ENCODE results near the gene GALNT14.
A peak's percentile ranks its signal among the peaks of the same experiment; 100 is the strongest.

The GALNT14 gene

DNA sequence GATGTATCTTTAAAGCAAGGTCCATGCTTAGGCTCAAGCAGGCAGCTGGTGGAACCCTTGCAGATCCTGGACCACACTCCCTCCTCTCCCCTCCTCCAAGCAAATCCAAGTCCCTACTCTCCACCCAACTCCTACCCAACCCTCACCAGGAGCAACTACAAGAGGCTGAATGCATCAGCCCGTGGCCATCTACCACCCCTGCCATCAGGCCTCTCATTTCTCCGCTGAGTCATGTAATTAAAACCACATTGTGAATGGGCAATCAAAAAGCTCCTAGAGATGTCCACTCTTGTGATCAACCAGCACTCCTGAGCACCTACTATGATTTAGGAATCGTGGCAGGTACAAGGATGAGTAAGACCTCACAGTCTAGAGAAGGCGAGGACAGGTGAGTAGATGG is 188.8 kb downstream of the GALNT14 start:
- DNase-seq = no peak

DNA sequence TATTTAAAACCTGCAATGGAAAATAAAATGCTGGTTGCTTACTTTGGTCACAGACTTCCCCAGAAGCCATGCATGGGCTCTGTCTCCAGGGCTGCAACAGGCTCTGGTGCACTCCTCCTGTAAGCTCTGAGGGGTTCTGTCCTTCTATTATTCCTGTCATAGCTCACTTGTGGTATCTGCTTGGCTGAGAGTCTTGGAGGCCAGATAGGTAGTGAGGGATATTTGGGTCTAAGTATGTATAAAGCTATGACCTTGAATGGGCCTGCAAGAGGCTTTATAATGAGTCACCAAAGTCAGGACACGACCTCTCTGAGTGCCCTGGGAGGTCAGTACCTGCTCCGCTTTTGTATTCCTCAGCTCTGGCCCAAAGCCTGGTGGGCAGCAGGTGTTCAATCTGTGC is 189.4 kb downstream of the GALNT14 start:
- no peak for DNase-seq

DNA sequence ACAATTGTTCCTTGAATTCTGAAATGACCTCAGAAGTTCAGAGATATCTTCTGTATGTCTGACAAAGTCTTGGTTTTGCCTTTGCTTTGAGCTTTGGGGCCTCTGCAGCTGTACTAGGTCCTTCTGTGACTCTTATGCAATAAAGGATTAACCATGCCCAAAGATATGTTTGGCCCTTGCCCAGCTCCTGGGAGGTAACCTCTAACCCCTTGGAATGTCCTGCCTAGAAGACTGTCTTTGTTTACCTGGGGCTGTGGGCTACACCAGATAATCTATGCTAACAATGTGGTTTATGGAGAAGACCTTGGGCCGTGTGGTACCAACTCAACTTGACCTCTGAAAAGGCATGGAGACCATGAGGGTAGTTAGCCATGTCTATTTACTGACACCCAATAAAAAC is 190.1 kb downstream of the GALNT14 start:
- no peak for DNase-seq

DNA sequence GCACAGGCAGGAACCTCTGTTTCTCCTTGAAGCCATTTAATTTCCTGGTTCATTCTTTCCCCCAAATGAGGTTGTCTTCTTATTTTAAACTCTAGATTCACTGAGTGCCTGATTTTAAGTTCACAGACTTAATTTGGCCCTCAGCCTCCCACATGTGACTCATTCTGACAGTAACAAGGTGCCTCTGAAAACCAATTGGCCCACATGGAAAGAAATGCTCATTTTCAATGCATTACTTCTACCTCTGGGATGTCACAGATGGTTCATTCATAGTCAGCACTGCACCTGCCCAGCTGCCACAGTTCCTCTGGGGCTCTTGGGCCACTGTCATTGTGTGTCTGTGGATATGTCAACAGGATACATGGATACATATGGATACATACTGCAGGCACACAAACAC is 190.6 kb downstream of the GALNT14 start:
- peak in 2 of 58 donors; percentile 7 to 30 for DNase-seq

DNA sequence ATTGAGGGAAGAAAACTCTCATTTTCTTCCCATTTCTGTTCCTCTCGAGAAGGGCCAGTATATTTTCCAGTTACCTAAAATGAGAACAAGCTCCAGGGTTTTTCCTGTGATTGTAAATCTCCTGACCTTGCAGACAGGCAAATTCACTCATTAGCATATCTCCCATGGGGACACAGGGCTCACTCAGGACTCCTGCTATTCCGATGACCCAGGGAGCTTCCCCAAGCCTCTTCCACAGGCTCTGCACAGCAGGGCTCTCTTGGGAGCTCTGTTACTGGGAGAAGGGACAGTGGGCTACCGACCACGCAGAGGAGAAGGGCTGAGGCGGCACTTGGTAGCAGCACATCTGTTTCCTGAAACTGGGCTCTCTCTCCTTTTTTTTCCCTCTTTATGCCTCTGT is 195.8 kb downstream of the GALNT14 start:
- DNase-seq = no peak

DNA sequence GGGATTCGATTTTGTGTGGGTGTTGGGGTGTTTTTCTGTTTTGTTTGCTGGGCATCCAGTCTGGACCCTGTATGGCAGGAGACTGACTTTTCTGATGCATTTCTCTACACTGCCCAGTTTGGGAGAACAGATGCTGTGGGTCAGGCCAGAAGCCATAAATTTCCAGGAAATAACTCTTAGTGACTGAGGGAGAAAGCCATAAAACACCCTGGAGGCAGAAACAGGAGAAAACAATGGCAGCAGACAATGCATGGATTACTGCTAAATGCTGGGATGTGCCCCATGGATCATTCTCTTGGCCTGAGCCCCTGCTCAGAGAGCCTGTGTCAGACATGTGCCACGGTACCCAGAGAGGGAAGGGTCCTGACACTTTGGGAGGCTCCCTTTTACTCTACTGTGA is 197.4 kb downstream of the GALNT14 start:
- no peak for DNase-seq

DNA sequence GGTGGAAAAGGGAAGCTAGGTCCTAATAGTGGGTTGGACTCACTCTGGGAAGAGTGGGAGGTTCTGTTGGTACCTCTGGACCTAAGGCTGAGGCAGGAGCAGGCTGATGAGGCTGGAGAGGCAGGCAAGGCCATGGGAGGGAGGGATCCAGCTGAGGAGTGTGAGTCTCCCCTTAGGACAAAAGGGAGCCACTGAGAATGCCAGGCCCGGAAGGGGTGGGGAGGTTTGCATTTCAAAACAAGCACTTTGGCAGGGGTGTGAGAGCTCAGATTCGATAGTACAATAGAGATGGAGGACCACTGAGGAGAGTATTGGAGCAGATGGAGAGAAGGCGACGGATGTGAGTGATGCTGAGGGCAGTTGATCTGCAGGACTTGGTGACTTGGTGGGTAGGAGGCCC is 198.9 kb downstream of the GALNT14 start:
- DNase-seq = no peak

DNA sequence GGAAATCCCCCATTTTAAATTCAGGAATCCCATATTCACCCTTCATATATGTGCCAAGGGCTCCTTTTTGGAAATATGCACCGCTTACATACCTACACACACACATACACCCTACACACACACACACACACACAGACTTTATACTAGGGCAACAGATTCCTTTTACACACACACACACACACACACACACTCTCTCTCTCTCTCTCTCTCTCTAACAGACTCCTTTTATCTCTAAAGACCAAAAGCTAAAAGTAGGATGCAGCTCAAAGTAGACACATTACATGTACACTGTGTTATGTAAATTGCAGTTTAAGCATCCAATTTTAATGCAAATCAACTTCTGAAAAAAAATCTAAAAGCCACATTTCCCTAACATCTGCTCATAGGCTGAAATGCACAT is 200.0 kb downstream of the GALNT14 start:
- no peak for DNase-seq

DNA sequence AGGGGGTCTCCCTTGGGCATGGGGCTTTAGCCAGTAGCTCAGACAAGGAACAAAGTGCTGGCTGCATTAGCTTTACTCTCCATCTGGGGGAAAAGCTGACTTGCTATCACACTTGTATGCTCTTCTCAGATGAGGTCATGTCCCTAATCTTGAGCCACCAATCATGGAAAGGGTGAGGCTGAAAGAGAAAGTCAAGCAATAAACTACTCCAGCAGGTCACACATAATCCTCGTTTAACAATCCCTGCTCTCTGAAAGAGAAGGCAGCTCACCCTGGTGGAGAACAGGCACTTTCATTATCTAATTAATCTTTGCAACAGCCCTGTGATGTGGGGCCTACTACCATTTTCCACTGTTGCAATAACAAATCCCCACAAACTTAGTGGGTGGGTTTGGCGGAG is 201.3 kb downstream of the GALNT14 start:
- no peak for DNase-seq

DNA sequence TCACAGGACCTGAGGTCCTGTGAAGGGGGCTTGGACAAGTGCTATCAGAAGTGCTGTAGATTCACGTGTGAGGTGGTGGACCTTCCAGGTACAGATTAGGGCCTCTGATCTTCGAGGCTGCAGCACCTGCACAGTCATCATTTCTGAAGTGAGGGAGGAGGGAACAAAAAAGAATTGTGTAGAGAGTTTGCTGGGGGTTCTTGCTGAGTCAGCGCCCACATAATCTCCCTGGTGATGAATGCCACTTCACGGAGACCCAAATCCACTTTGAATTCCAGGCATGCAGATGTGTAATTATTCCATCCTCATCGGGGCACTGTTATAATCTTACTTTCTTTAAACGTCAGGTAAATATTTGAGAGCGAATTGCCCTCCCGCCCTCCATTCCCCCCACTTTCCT is 202.4 kb downstream of the GALNT14 start:
- DNase-seq = no peak

DNA sequence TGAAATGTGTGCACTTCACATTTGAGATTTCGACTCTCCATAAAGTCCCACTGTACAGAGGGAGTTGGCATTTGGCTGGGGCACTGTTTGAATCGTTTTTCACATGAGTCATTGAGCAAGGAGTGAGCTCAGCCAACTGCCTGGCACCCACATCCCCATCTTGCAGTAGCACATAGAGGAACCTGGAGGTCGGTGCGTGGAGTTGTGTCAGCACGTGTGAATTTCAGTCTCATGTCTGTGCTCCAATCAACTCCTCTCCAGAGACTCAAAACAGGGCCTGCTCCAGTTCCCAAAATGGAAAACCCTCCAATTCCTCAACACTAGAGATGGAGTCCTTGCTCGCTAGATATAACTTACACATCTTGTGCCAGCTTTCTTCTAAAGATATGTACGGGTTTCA is 204.2 kb downstream of the GALNT14 start:
- peak in 38 of 58 donors; percentile 2 to 83 (median 30) for DNase-seq

DNA sequence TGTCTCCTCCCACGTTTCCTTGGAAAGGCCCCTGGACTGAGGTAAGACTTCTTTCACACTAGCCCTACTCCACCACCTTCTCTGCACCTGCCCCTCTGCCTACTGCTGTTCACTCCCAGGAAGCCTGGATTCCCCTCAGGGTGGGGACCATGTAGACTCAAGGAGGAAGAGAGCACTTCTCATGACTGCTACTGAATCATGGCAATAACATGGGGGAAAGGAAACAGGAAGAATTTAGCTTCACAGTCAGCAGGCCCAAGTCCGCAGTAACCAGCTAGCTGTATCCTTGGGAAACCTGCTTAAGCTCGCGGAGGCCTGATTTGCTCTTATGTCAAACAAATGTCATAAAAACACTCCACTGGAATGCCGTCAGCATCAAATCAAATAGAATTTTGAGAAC is 204.7 kb downstream of the GALNT14 start:
- DNase-seq = no peak

DNA sequence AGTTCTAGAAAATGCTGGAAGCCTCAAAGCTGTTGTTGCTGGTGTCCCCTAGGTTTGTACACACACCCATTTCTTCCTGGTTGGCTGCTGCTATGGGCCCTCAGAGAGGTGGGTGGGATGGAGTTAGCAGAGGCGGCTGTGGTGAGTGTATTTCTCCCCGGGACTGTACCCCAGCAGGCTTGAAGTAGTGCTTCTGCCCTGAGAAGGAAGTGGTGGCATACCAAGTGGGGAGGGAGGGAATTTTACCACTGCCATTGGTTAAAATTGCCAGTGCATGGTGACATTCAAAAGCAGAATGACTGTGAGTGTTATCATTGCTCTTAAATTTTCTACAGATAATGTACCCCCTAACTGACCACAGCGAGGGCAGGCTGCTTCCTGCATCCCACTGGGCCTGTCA is 205.4 kb downstream of the GALNT14 start:
- no peak for DNase-seq

DNA sequence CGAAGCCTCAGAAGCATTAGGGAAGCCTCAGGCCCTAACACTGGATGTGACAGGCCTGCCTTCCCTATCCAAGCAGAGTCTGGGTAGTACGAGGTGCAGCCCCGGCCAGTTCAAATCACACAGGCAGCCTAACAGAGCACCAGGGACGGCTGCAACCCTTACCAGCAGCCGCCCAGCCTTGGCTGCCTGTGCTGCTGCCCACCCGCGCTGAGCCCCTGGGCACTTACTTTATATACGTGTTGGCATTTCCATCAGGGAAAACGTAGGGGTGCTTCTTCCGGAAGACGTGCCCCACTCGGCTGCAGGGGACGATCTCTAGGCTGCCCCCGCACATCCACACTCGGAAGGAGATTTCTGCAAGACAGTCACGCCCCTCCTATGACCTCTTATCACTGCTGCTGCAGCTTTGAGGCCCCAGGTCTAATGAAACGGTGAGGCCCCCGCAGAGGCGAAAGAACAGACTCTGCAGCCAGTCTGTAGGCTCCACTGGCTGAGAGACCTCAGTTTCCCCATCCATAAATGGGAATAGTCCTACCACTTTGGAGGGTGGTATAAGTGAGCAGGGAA is 206.3 kb downstream of the GALNT14 start:
- no peak for DNase-seq

DNA sequence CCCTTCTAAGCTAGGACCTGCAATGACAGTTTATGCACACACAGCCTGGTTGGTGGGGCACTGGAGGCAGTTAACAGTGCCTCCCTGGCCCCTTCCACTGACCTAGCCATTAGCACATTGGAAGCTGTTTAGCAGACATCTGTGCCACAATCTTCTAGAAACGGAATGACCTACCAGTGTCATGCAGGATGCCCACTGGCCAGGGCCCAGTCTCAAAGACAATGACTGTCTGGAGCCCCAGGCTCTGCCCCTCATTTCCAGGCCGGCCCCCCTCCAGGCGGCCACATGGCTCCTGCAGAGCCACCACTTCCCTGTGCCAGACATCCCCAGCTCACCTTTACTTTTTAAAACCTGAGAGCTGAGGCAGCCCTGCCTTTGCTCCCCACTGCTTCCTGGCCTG is 207.5 kb downstream of the GALNT14 start:
- DNase-seq = no peak

DNA sequence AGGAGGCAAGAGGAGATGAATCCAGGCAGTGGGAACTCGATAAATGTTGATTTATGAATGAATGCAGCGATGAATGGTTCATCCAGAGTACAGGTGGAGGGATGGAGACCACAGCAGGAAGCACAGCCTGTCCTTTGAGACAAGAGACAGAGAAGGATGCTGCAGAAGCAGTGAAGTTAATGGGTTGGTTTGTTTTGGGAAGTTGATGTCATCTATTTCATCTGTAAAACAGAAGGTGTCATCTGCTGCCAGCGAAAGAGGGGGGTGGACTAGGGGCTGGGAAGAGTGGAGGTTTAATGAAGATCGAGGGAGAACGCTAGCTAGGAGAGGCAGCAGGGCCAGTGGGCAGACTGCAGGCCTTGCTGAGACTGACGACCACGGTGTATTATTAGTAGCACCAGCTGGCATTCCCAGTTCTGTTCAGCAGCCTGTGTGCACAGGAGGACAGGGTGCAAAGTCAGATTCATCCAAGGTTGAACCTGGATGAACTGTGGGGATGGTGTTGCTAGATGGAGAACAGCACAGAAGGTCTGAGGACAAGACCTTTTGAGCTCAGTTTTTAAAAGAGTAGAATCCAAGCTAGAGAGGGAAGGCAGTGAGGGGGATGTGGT is 210.7 kb downstream of the GALNT14 start:
- DNase-seq = peak in 26 of 58 donors; percentile 4 to 64 (median 30)

DNA sequence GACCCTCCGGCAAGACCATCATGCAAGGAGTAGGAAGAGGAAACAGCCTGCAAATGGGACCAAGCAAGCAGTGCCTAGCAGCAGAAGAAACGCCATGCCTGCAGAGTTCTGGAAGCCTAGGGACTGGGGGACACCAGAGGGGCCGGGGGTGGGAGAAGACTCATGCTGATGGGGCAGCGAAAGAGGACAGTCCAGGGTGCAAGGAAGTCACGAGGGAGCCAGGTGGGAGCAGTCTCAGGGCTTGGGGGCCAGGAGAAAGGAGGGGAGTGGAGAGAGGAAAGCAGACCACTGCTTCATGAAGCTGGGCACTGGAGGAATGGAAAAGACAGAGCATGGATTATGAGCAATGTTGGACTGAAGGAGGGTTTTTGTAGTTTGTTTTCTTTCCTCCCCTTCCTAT is 211.6 kb downstream of the GALNT14 start:
- no peak for DNase-seq

DNA sequence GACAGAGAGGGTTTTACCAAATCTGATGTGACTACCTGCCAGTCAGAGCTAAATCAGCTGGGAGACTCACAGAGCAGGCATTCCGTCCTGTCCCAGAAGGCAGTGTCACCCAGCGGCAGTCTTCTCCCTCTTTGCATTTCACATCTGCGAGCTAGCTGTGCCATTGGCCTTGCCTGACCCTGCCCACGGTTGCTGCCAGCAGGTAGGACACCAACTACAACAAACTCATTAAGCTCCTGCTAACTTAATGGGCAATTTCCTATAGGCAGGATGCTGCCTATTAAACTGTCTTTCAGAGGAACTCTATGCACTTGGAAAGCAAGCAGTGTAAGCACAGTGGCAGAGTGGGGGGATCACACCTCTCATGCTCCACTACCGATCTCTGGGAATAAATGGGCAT is 214.6 kb downstream of the GALNT14 start:
- no peak for DNase-seq

DNA sequence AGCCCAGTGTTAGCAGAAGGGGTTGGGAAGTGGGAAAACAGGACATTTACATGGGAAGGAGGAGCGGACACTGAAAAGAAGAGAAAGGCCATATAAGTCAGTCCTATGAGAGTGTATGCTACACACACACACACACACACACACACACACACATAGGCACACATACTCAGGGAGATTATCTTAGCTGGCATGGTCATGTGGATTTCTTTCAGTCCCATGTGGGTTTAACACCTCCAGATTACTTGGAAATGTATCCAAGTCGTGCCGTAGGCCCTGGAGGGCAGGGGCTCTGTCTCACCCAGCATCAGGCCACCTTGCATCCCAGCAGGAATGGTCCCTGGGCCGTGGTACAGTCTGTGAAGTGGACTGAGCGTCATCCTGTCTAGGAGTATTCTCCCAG is 217.7 kb downstream of the GALNT14 start:
- DNase-seq = no peak

DNA sequence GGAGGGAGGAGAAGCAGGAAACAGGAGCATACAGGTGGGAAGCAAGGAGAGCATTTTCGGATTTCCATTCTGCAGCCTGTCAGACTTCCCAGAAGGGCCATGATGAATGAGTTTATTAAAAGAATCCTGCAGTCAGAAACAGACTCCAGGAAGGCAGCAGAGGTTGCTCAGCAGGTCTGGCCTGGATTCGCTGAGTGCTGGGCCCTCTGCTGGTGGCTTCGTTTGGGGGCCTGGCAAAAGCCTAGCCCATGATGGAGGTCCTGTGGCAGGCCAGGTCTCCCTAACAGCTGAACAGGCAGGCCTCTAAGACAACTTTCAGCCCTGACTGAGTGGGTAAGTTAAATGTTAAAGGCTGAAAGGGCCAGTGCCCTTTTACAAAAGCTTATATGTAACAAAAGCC is 222.8 kb downstream of the GALNT14 start:
- DNase-seq = no peak

DNA sequence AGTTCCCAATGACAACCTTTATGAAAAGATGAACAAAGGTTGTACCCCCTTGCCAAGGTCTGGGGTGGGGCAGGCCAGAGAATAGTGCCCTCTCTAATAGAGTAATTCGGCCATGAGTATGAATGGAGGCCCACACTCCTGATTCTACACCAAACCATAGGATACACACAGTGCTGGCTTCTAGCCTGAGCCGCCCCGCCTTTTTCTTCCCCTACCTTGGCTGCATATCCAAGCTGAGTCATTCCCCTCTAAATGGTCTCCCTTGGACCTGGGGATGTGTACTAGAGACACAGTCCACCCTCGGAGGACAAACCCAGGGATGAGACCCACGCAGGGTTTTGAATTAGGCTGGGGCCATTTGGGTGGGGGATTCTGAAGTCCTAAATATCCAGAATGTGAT is 223.8 kb downstream of the GALNT14 start:
- no peak for DNase-seq

DNA sequence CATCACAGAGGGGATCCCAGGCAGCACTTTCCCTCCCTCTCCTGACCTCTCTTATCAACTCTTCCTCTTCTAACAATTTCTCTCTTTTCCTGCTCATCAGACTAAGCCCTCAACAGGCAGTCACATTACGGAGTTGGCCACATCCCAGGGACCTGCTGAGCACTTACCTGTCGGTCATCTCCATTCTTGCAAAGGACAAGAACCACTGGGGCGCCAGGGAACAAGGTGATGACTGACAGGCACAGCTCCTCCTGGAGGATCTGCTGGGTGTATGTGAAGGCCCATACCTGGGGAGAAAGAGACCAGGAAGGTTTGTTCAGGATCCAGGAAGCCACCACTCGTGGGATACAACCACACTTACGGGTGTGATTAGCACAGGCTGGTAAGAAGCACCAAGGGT is 226.2 kb downstream of the GALNT14 start:
- DNase-seq = no peak

DNA sequence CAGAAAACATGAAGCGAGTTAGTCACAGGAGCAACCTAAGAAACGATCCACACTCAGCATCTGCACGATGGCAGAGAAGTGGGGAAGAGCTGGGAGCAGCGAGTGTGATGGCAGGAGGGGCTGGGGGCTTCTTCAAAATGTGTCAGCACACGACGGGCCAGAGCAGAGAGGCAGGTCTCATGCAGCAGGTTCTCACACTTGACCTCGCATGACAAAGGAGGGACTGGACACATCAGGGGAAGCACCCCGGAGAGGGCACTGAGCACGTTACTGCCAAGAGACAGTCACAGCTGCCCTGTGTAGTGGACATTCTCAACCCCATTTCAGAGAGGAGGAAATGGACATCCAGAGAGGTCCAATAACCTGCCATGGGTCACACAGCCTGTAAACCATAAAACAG is 226.9 kb downstream of the GALNT14 start:
- no peak for DNase-seq

DNA sequence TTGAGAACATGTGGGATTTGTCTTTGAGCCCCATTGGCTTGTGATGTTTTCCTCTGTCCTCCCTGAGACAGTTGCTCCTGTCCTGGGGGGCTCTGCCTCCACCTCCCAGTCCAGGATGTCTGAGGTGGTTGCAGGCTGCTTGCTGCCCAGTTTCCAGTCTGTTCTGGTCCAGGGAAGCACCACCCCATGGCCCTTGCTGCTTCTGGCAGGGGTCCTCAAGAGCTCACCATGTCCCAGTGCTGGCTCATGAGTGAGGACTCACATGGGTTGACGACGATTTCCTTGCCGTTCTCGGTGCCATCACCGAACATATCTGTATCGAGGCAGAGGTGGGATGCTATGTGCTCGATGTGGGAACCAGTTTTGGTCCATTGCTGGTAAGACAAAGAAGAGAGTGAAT is 227.6 kb downstream of the GALNT14 start:
- no peak for DNase-seq

Measured in anterior cingulate cortex (tissue), 58 donors.